GM21619 (cell line): ENCODE measurements around the gene EIF2B4.

ENCODE experiments used
- ATAC-seq: cut with Tn5 transposase; IDR thresholded peaks from one replicate; pipeline ENCODE4 v1.9.1; 2021; ENCODE audit not compliant: unreplicated experiment

EIF2B4 gene

GRCh38 chr2:27370026-27370815, at the start of gene EIF2B4, which contains the start of gene SNX17:
Gene EIF2B4 (minus strand): TSS chr2:27370338. CDS start chr2:27370314, 24 bp downstream.
Gene SNX17 (plus strand): TSS chr2:27370616. CDS start chr2:27370744, 128 bp downstream.
- peak; percentile 86 for ATAC-seq

GRCh38 chr2:27416151-27416550, 46.0 kb upstream of the EIF2B4 start:
- no peak for ATAC-seq

GRCh38 chr2:27412419-27413152, 42.4 kb upstream of the EIF2B4 start:
- no peak for ATAC-seq

GRCh38 chr2:27409321-27410073, 39.4 kb upstream of the EIF2B4 start, which contains the start of gene PPM1G:
Gene PPM1G (minus strand): TSS chr2:27409591. CDS start chr2:27409422, 169 bp downstream.
- ATAC-seq = peak; percentile 94

- ATAC-seq = peak; percentile 32
Observed at GRCh38 chr2:27408601-27409320, 38.6 kb upstream of the EIF2B4 start.

GRCh38 chr2:27407798-27408491, 37.8 kb upstream of the EIF2B4 start:
- ATAC-seq = no peak

- no peak for ATAC-seq
Observed at GRCh38 chr2:27400348-27401135, 30.4 kb upstream of the EIF2B4 start.

GRCh38 chr2:27398962-27399361, 28.8 kb upstream of the EIF2B4 start:
- ATAC-seq = no peak

- no peak for ATAC-seq
Observed at GRCh38 chr2:27393225-27393624, 23.1 kb upstream of the EIF2B4 start.

- ATAC-seq = no peak
Observed at GRCh38 chr2:27390822-27391679, 20.9 kb upstream of the EIF2B4 start.

- no peak for ATAC-seq
Observed at GRCh38 chr2:27381577-27382181, 11.5 kb upstream of the EIF2B4 start.

- ATAC-seq = peak; percentile 90
Observed at GRCh38 chr2:27380626-27381545, 10.7 kb upstream of the EIF2B4 start, which contains the start of gene ZNF513. Gene ZNF513 (minus strand): TSS chr2:27380734. CDS start chr2:27380526, 208 bp downstream.

- peak; percentile 40 for ATAC-seq
Observed at GRCh38 chr2:27379836-27380625, 9.9 kb upstream of the EIF2B4 start.

- no peak for ATAC-seq
Observed at GRCh38 chr2:27379383-27379835, 9.3 kb upstream of the EIF2B4 start.

GRCh38 chr2:27378809-27379290, 8.7 kb upstream of the EIF2B4 start:
- ATAC-seq = no peak
